ENCODE data around the gene CCM2L. TPM values are rescaled to one million over a fixed set of nuclear protein-coding genes. Genes with fewer than 3 reads are reported as not detected.

CCM2L gene
- total RNA-seq, 2 donors from 2014 or later, result 5.2 to 7.8 TPM

DNA sequence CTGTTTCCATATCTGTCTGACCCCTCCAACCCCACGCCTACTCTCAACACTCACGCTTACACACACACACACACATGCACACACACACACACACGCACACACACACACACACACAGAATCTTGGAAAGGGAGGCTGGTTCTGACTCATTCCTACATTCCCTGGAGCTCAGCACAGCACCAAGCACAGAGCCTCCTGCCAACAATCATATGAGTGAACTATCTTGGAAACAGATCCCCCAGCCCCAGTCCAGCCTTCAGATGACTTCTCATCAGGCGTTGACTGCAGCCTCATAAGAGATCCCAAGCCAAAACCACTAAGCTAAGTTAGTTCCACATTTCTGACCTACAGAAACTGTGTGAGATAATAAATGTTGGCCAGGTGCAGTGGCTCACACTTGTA is 27.7 kb downstream of the CCM2L start:
- Mint-ChIP-seq H3K4me3 (no peak overlapping the region), H3K27ac (no peak overlapping the region), H3K9me3 (no peaks in the 10 kb centered on the region), H3K4me1 (peaks cover 3% of the 10 kb centered on the region), H3K27me3 (ENCODE audit: insufficient read depth) (peaks cover 34% of the 10 kb centered on the region), H3K36me3 (ENCODE audit: low read depth) (no peaks in the 10 kb centered on the region)
- TF ChIP-seq, protein P1, sequence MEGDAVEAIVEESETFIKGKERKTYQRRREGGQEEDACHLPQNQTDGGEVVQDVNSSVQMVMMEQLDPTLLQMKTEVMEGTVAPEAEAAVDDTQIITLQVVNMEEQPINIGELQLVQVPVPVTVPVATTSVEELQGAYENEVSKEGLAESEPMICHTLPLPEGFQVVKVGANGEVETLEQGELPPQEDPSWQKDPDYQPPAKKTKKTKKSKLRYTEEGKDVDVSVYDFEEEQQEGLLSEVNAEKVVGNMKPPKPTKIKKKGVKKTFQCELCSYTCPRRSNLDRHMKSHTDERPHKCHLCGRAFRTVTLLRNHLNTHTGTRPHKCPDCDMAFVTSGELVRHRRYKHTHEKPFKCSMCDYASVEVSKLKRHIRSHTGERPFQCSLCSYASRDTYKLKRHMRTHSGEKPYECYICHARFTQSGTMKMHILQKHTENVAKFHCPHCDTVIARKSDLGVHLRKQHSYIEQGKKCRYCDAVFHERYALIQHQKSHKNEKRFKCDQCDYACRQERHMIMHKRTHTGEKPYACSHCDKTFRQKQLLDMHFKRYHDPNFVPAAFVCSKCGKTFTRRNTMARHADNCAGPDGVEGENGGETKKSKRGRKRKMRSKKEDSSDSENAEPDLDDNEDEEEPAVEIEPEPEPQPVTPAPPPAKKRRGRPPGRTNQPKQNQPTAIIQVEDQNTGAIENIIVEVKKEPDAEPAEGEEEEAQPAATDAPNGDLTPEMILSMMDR (conservative IDR thresholded peaks at IDR 0.05), result no peak
- peaks cover 15% of the 10 kb centered on the region for H3K27me3 ChIP-seq (ENCODE audit: control insufficient read depth, insufficient read depth, low read length, poor library complexity, severe bottlenecking)
- no peak overlapping the region for H3K4me3 ChIP-seq (ENCODE audit: low read length)
- no peak overlapping the region for H3K9ac ChIP-seq (ENCODE audit: extremely low read depth, low read length, poor library complexity, severe bottlenecking)
- no peaks in the 10 kb centered on the region for H3K36me3 ChIP-seq (ENCODE audit: control insufficient read depth, insufficient read depth, low read length)
- H3K27ac ChIP-seq (ENCODE audit: low read depth, low read length), result no peak overlapping the region
- WGBS, 2 experiments (ENCODE audit: insufficient coverage in 1 of 2, insufficient read length in 1 of 2), result 70% methylated on average over 4 of the region's 4 CpGs; no CpG with 5 or more reads in 1 of the 2 experiments
- no peak for DNase-seq
- H3K9me3 ChIP-seq (ENCODE audit: control insufficient read depth, low read length), result no peaks in the 10 kb centered on the region
- H3K4me1 ChIP-seq (ENCODE audit: control insufficient read depth, insufficient read depth, low read length), result no peaks in the 10 kb centered on the region

DNA sequence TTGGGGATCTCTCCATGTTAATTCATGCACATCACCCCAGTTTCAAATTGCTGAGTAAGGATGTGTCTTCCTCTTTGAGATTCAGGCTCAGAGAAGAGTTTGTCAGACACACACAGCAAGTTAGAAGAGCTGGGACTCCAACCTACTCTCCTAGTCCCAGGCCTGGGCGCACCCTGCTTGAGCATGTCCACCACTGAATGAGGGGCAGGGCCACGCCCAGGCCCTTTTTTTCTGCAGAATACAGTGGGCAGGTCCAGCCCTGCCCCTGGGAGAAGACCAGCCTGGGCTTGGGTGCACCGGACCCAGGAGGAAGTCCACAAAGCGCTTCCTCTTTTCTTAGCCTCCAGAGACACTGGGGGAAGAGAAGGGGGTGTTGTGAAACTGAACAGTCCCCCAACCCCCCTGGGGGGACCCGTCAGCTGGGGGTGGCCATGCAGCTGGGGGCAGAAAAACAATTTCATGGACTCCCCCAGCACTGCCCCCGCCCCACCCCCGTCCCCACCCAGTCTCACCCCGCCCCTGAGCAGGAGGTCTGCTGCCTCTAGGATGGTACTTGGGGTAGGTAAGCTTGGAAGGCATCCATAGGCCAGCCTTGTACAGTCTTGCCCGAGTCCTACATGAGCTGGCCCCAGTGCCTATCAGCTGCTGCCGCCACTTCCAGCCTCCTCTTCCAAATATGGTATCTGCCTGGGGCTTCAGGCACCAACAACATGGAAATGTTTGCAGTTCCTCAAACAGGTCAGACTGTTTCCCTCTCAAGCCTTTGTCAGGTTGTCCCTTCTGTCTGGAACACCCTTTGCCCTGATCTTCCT is 30.1 kb downstream of the CCM2L start:
- Histone ChIP-seq H3K4me1 (ENCODE audit: control insufficient read depth, insufficient read depth, low read length) (no peaks in the 10 kb centered on the region), H3K4me3 (ENCODE audit: low read length) (no peak overlapping the region), H3K27ac (ENCODE audit: low read depth, low read length) (no peak overlapping the region), H3K9ac (ENCODE audit: extremely low read depth, low read length, poor library complexity, severe bottlenecking) (no peak overlapping the region), H3K36me3 (ENCODE audit: control insufficient read depth, insufficient read depth, low read length) (no peaks in the 10 kb centered on the region), H3K9me3 (ENCODE audit: control insufficient read depth, low read length) (no peaks in the 10 kb centered on the region), H3K27me3 (ENCODE audit: control insufficient read depth, insufficient read depth, low read length, poor library complexity, severe bottlenecking) (peaks cover 13% of the 10 kb centered on the region)
- H3K36me3 Mint-ChIP-seq (ENCODE audit: low read depth), result no peaks in the 10 kb centered on the region
- WGBS, 2 experiments (ENCODE audit: insufficient coverage in 1 of 2, insufficient read length in 1 of 2), result 82 to 86% methylated on average over 3 to 10 of the region's 10 CpGs
- no peak overlapping the region for H3K27ac Mint-ChIP-seq
- no peaks in the 10 kb centered on the region for H3K9me3 Mint-ChIP-seq
- H3K27me3 Mint-ChIP-seq (ENCODE audit: insufficient read depth), result peaks cover 29% of the 10 kb centered on the region
- H3K4me1 Mint-ChIP-seq, result peaks cover 3% of the 10 kb centered on the region
- H3K4me3 Mint-ChIP-seq, result no peak overlapping the region
- DNase-seq, result no peak
- TF ChIP-seq, protein P1 (conservative IDR thresholded peaks at IDR 0.05), result no peak

DNA sequence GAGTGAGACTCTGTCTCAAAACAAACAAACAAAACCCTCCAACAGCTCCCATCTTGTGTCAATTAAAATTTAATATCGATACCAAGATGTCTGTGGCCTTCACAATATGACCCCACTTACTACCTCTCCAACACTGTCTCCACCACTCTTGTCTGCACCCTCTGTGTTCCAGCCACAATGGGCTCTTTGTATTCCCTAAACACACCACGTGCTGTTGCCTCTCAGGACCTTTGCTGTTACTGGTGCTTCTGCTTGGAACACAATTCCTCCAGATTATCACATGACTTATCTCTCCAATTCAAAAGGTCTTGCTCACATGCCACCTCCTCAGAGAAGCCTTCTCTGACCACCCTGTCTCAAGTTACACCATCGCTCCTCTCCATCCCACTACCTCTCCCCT is 35.8 kb downstream of the CCM2L start:
- no peak overlapping the region for H3K27ac Mint-ChIP-seq
- no peak for DNase-seq
- peaks cover 62% of the 10 kb centered on the region for H3K27me3 Mint-ChIP-seq (ENCODE audit: insufficient read depth)
- no peak overlapping the region for H3K4me3 Mint-ChIP-seq
- TF ChIP-seq, protein P1 (conservative IDR thresholded peaks at IDR 0.05), result no peak
- no peak overlapping the region for H3K9ac ChIP-seq (ENCODE audit: extremely low read depth, low read length, poor library complexity, severe bottlenecking)
- H3K9me3 Mint-ChIP-seq, result no peaks in the 10 kb centered on the region
- peaks cover 35% of the 10 kb centered on the region for H3K27me3 ChIP-seq (ENCODE audit: control insufficient read depth, insufficient read depth, low read length, poor library complexity, severe bottlenecking)
- no peaks in the 10 kb centered on the region for H3K4me1 Mint-ChIP-seq
- no peaks in the 10 kb centered on the region for H3K9me3 ChIP-seq (ENCODE audit: control insufficient read depth, low read length)
- H3K36me3 ChIP-seq (ENCODE audit: control insufficient read depth, insufficient read depth, low read length), result no peaks in the 10 kb centered on the region
- 81 to 94% methylated on average over 3 of the region's 3 CpGs for WGBS, 2 experiments (ENCODE audit: insufficient coverage in 1 of 2, insufficient read length in 1 of 2)
- no peaks in the 10 kb centered on the region for H3K4me1 ChIP-seq (ENCODE audit: control insufficient read depth, insufficient read depth, low read length)
- no peak overlapping the region for H3K4me3 ChIP-seq (ENCODE audit: low read length)
- H3K27ac ChIP-seq (ENCODE audit: low read depth, low read length), result no peak overlapping the region
- H3K36me3 Mint-ChIP-seq (ENCODE audit: low read depth), result no peaks in the 10 kb centered on the region
